Mononuclear cell (primary cell): Measurements from ENCODE around the gene ZNF579. TPM values are rescaled to one million over a fixed set of nuclear protein-coding genes. Genes with fewer than 3 reads are reported as not detected.
"Not testable (repeated sequence)": the region's sequence is repeated elsewhere in the genome, so short reads cannot be mapped to it uniquely, and the experiment has no call there.

Source experiments
- H3K27me3 ChIP-seq: 2 replicates; pipeline ENCODE4 v1.6.0; 2011; ENCODE audit warnings: low read length, control low read depth; ENCODE audit not compliant: insufficient read depth
- H3K4me1 ChIP-seq: 2 replicates; pipeline ENCODE4 v1.5.1; 2011; ENCODE audit warnings: mild to moderate bottlenecking, low read length, control low read depth; ENCODE audit not compliant: insufficient read depth
- H3K4me3 ChIP-seq: 2 replicates; pipeline ENCODE4 v1.5.1; 2011; ENCODE audit warnings: mild to moderate bottlenecking, low read length, moderate library complexity
- H3K9me3 ChIP-seq: 2 replicates; pipeline ENCODE4 v1.5.1; 2011; ENCODE audit warnings: low read depth, mild to moderate bottlenecking, control low read depth, low read length
- total RNA-seq: library from RNA; depleted of rRNA; stranded (reverse); fragments of >200 nt; gene quantifications from one replicate; pipeline ENCODE4 v1.2.3, GENCODE V29; 2012

The ZNF579 gene
- total RNA-seq, 1 donor: 2.7 TPM

DNA sequence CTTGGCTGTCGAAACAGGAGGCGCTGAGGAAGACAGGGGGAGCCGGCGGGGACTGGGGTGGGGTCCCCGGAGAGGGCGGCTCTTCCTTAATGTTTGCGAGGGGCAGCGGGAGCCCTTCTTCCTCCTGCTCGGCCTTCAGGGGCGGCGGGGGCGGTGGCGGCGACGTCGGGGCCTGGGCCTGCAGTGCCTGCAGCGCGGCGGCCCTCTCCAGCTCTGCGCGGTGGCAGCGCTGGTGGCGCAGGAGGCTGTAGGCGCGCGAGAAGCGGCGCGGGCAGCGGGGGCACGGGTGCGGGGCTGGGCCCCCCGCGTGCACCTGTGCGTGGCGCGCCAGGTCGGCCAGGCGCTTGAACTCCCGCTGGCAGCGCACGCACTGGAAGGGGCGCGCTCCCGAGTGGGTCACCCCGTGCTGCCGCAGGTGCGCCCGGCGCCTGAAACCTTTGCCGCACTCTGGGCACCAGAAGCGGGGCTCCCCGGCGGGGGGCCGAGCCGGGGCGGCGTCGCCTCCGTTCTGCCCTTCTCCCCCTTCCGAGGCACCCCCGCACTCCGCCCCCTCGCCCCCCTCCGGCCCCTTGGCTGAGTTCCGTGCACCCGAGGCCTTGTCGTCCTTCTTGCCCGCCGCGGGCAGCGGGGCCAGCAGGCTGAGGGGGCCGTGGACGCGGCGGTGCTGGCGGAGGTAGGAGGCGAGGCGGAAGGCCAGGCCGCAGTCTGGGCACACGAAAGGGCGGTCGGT is 2.5 kb downstream of the ZNF579 start:
- no peaks in the 10 kb centered on the region for H3K27me3 ChIP-seq
- no peak overlapping the region for H3K4me3 ChIP-seq
- no peaks in the 10 kb centered on the region for H3K9me3 ChIP-seq
- peaks cover 15% of the 10 kb centered on the region for H3K4me1 ChIP-seq

DNA sequence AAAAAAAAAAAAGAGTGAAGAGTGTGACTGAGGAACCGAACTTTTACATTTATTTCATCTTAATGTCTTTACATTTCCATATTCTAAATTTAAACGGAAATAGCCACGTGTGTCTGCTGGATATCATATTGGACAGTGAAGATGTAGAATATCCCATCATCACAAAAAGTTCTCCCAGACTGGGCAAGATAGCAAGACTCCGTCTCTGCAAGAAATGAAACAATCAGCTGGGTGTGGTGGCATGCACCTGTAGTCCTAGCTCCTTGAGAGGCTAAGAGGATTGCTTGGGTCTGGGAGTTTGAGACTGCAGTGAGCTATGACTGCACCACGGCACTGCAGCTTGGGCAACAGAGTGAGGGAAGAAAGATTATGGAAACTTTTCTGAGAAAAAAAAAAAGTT is 3.9 kb downstream of the ZNF579 start:
- peaks cover 15% of the 10 kb centered on the region for H3K4me1 ChIP-seq
- no peaks in the 10 kb centered on the region for H3K9me3 ChIP-seq
- H3K4me3 ChIP-seq: no peak overlapping the region
- no peaks in the 10 kb centered on the region for H3K27me3 ChIP-seq

DNA sequence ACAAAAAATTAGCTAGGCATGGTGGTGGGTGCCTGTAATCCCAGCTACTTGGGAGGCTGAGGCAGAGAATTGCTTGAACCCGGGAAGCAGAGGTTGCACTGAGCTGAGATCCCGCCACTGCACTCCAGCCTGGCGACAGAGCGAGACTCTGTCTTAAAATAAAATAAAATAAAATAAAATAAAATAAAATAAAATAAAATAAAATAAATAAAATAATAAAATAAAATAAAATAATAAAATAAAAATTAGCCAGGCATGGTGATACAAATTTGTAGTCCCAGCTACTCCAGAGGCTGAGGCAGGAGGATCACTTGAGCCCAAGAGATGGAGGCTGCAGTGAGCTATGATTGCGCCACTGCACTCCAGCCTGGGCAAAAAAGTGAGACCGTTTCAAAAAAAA is 6.7 kb downstream of the ZNF579 start:
- not testable (repeated sequence) for H3K4me1 ChIP-seq, H3K9me3 ChIP-seq, H3K4me3 ChIP-seq, H3K27me3 ChIP-seq

DNA sequence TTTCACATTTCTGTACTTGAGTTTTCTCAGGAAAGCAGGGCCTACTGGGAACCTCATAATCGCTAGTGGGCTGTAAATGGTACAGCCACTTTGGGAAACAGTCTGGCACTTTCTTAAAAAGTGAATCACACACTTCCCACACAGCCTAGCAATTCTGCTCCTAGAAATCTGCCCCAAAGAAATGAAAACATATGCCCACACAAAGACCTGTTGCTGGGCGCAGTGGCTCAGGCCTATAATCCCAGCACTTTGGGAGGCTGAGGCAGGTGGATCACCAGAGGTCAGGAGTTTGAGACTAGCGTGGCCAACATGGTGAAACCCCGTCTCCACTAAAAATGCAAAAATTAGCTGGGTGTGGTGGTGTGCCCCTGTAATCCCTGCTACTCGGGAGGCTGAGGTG is 11.2 kb downstream of the ZNF579 start:
- not testable (repeated sequence) for H3K4me3 ChIP-seq, H3K27me3 ChIP-seq, H3K9me3 ChIP-seq, H3K4me1 ChIP-seq

DNA sequence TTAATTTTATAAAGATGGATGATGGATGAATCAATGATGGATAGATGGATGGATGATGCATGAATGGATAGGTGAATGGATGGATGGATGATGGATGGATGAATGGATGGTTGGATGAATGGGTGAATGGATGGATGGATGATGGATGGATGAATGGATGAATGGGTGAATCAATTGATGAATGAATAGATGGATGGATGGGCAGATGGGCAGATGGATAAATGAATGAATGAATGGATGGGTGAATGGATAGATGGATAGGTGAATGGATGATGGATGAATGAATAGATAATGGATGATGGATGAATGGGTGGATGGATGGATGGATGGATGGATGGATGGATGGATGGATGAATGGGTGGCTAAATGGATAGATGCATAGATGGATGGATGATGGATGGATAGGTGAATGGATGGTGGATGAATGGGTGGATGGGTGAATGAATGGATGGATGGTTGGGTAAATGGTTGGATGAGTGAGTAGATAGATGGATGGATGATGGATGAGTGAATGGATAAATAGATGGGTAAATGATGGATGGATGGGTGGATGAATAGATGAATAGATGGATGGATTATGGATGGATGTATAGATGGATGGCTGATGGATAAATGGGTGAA is 12.8 kb downstream of the ZNF579 start:
- H3K4me3 ChIP-seq: no peak overlapping the region
- no peaks in the 10 kb centered on the region for H3K4me1 ChIP-seq
- H3K9me3 ChIP-seq: no peaks in the 10 kb centered on the region
- H3K27me3 ChIP-seq: no peaks in the 10 kb centered on the region

DNA sequence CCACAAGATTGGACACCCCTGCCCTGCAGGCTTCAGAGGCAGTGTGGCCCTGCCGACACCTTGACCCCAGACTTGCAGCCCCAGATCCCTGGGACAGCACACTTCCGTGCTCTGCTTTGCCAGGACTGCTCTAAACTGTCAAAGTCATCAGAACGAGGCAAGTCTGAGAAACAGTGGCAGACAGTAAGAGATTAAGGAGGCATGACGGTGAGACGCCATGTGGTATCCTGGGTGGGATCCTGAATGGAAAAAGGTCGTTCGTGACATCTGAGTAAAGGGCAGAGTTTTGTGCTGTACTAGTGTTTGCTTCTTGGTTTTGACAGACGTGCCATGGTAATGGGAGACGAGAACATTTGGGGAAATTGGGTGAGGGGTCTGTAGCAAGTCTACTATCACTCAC is 13.8 kb downstream of the ZNF579 start:
- Histone ChIP-seq H3K9me3 (no peaks in the 10 kb centered on the region), H3K27me3 (no peaks in the 10 kb centered on the region), H3K4me3 (no peak overlapping the region), H3K4me1 (no peaks in the 10 kb centered on the region)

DNA sequence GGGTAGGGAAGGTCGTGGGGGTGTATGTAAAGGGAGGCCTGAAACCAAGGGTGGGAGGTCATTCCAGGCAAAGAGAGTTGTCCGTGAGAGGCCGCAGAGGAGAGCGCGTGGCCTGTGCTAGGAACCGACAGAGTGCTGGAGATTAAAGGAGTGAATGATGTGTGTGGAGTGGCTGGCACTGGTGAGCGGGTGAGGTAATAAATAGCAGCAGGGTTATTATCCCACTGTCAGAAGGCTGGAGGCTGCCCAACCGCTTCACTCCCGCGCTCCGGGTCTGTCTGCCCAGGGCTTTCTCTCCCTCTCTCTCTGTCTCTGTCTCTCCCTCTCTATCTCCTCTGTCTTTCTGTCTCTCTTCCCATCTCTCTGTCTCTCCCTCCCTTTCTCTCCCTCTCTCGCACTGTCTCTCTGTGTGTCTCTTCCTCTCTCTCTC is 17.4 kb downstream of the ZNF579 start:
- no peaks in the 10 kb centered on the region for H3K9me3 ChIP-seq
- no peaks in the 10 kb centered on the region for H3K27me3 ChIP-seq
- H3K4me3 ChIP-seq: no peak overlapping the region
- H3K4me1 ChIP-seq: no peaks in the 10 kb centered on the region

DNA sequence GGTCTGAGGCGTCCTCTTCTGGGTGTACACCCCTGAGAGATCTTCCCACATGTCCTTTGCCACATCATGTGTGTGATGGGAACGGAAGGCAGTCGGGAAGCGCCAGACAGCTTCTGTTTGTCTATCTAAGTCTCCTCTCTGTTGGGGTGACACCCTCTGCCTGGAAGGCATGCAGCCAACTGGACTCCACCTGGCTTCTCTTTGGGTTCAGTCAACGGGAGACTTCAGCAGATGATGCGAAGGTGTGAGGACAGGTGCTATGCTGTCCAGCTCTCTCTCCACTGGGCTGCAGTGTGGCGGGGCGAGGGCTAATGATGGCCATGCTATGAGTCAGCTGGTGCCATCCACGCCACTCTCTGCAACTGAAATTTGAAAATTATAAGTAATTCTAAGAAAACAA is 21.0 kb downstream of the ZNF579 start:
- Histone ChIP-seq H3K9me3 (no peaks in the 10 kb centered on the region), H3K4me3 (no peak overlapping the region), H3K27me3 (no peaks in the 10 kb centered on the region), H3K4me1 (no peaks in the 10 kb centered on the region)

DNA sequence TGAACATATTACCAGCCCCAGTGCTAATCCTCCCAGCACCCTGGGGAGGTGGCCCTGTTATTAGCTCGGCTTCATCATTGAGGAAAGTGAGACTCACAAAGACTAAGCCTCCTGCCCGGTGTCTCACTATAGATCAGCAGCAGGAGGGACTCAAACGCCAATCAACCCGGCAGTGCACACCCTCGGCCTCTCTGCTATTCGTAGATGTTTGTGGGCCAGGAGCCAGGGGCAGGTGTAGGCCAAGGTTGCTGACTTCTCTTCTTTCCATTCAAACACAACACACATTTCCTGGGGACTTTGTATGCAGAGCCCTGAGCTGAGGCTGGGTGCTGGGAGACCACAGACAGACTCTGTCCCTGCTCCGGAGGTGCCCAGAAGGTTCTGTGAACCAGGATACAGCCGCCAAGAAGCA is 25.9 kb downstream of the ZNF579 start:
- Histone ChIP-seq H3K4me3 (no peak overlapping the region), H3K27me3 (no peaks in the 10 kb centered on the region), H3K9me3 (no peaks in the 10 kb centered on the region), H3K4me1 (no peaks in the 10 kb centered on the region)

DNA sequence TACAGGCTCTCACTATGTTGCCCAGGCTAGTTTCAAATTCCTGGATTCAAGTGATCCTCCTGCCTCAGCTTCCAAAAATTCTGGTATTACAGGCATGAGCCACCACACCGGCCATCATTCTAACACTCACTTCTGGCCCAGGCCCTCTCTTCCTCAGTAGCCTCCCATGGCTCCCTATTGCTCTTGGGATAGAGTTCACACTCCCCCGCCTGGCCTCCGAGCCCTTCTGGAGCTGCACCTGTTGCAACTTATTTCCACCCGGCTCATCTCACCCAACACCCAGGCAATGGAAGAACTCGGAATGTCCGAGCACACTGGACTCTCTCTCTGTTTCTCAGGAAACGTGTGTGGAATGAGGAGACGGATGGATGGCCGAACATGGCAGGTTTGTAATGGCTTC is 26.3 kb downstream of the ZNF579 start:
- Histone ChIP-seq H3K9me3 (no peaks in the 10 kb centered on the region), H3K27me3 (no peaks in the 10 kb centered on the region), H3K4me1 (no peaks in the 10 kb centered on the region), H3K4me3 (no peak overlapping the region)

DNA sequence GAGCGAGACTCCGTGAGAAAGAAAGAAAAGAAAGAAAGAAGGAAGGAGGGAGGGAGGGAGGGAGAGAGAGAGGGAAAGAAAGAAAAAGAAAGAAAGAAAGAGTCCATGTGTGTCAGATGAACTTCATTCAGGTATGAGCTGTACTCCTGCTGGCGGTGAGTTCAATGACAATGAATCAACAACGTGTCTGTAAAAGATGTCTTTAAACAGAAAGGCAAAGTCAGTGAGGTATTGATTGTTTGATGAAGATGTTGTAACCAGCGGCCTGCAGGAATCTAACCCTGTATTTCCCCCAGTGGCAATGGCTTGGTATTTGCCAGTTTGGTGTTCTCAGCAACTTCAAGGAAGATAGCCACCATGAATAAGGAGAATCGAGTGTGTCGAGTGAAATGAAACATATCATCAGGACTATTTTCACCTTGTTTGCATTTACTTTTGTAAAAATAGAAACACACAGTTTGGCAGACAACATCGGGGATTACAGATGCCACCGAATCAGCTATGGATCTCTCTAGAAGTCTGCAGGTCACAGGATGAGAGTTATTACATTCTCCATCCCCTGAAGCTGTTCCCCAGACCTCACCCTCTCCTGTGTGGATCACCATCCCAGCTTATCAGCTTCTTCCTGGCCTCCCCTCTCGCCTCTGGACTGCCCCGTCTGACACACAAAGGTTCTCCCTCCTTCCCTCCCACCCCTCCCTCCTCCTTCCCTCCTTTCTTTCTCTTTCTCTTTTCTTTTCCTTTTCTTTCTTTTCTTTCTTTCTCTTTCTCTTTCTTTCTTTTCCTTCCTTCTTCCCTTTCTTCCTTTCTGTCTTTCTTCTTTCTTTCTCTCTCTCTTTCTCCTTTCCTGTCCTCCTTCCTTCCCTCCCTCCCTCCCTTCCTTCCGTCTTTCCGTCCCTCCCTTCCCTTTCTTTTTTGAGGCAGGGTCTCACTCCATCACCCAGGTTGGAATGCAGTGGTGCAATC is 27.1 kb downstream of the ZNF579 start:
- H3K9me3 ChIP-seq: no peaks in the 10 kb centered on the region
- H3K4me3 ChIP-seq: no peak overlapping the region
- no peaks in the 10 kb centered on the region for H3K27me3 ChIP-seq
- no peaks in the 10 kb centered on the region for H3K4me1 ChIP-seq

DNA sequence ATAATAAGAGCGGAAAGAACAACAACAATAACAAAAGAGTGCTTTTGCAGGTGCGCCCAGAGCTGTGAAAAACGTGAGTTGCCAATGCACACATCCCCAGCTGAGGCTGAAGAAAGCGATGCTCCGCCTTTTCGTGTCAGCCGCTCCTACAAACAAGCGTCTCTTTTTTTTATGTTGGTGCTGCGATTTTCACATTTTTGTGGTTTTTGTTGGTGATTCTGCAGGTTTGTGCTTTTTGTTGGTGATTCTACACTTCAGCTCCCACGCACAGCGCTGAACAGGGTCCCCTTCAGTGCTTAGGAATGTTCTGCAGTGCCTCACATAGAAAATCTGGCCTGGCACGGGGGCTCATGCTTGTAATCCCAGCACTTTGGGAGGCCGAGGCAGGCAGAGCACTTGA is 28.0 kb downstream of the ZNF579 start:
- Histone ChIP-seq H3K4me1 (no peaks in the 10 kb centered on the region), H3K27me3 (no peaks in the 10 kb centered on the region), H3K9me3 (no peaks in the 10 kb centered on the region), H3K4me3 (no peak overlapping the region)

DNA sequence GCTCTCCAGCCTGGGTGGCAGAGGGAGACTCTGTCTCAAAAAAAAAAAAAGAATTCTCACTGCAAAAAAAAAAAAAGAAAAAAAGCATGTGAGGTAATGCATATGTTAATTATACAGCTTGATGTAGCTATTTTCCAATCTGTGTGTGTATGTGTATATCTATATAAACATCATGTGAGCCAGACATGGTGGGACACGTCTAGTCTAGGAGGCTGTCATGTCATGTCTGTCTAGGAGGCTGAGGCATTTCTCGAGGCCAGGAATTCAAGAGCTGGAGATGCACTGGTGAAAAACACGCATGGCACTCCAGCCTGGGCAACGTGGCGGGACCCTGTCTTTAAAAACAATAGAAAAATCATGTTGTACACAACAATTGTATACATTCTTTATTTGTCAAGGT is 28.4 kb downstream of the ZNF579 start:
- Histone ChIP-seq H3K27me3 (no peaks in the 10 kb centered on the region), H3K4me1 (no peaks in the 10 kb centered on the region), H3K9me3 (no peaks in the 10 kb centered on the region), H3K4me3 (no peak overlapping the region)

DNA sequence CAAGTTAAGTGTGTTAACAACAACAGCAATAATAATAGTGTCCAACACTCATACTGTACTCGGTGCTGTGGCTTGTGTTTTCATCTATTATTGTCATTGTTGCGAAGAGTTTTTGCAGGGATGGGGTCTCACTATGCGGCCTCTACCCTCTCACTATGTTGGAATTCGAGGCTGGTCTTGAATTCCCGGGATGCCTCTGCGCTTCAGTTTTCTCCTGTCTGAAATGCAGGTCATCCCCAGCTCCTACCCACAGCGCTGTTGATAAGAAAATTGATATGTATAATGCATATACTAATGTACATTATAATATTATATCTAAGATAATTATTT is 30.4 kb downstream of the ZNF579 start:
- Histone ChIP-seq H3K9me3 (no peaks in the 10 kb centered on the region), H3K4me1 (no peaks in the 10 kb centered on the region), H3K27me3 (no peaks in the 10 kb centered on the region), H3K4me3 (no peak overlapping the region)

DNA sequence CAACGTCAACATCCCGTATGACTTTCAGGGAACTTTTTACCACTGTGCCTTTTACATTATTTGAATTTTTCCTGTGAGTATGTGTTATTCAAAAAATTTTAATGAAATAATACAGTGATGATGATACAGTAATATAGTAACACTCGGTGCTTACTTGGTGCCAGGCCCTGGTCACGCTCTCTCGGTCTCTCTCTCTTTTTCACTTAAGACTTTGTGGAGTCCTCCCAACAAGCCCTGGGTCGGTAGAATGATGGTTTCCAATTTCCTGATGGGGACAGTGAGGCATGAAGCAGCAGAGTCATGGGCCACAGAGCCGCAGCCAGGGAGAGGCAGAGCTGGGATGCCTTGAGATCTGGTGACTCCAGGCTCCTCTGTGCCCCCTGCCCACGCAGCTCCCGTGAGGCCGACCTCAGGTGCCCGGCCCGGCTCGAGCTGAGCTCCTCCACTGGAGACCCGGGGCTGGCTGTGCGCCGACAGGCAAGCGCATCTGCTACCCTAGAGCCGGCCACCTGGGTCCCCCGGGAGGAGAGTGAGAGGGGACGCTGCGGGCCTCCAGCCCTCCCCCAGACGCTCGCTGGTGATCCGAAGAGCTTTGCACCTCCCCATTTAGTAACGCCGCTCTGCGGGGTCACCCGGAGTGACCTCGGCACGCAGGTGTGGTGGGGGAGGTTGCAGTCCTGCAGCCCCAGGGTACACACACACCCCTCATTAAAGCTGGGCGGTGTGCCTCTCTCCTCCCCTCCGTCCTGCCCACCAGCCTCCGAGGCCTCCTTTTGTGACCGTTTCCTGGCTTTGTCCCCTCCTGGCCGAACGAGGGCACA is 30.9 kb downstream of the ZNF579 start:
- Histone ChIP-seq H3K4me1 (no peaks in the 10 kb centered on the region), H3K9me3 (no peaks in the 10 kb centered on the region)

More for the DNA sequence above, 30.9 kb downstream of the ZNF579 start:
- Histone ChIP-seq H3K4me3 (no peak overlapping the region), H3K27me3 (no peaks in the 10 kb centered on the region)
